Neuronal stem cell (in vitro differentiated cells): Measurements from ENCODE around the gene ATP11C.

ENCODE experiments used
- DNase-seq: peaks from one replicate; pipeline ENCODE4 v3.0.0-alpha.2; 2013; ENCODE audit warnings: low spot score
- H2AFZ ChIP-seq: one replicate; pipeline ENCODE4 v1.6.1; 2013; ENCODE audit warnings: mild to moderate bottlenecking, low read length, inconsistent platforms
- H2AK5ac ChIP-seq: 2 replicates; pipeline ENCODE4 v1.6.1; 2013; ENCODE audit warnings: low read depth, mild to moderate bottlenecking, inconsistent platforms, low read length, moderate library complexity, mixed read lengths
- H2BK120ac ChIP-seq: 2 replicates; pipeline ENCODE4 v1.6.1; 2013; ENCODE audit warnings: low read depth, mild to moderate bottlenecking, inconsistent platforms, low read length, moderate library complexity, mixed read lengths
- H2BK12ac ChIP-seq: one replicate; pipeline ENCODE4 v1.6.1; 2013; ENCODE audit warnings: low read length, inconsistent platforms
- H2BK15ac ChIP-seq: 2 replicates; pipeline ENCODE4 v1.6.1; 2013; ENCODE audit warnings: mild to moderate bottlenecking, low read length, inconsistent platforms, mixed read lengths
- H2BK5ac ChIP-seq: one replicate; pipeline ENCODE4 v1.6.1; 2013; ENCODE audit warnings: inconsistent platforms, mild to moderate bottlenecking, low read length, moderate library complexity
- H3K14ac ChIP-seq: one replicate; pipeline ENCODE4 v1.6.1; 2013; ENCODE audit warnings: low read length, inconsistent platforms
- H3K18ac ChIP-seq: 2 replicates; pipeline ENCODE4 v1.6.1; 2013; ENCODE audit warnings: low read length, inconsistent platforms
- H3K23ac ChIP-seq: 2 replicates; pipeline ENCODE4 v1.6.1; 2013; ENCODE audit warnings: low read depth, mild to moderate bottlenecking, mixed read lengths, low read length, inconsistent platforms; ENCODE audit not compliant: poor library complexity
- H3K27ac ChIP-seq: replicated peaks from 3 replicates; pipeline ENCODE4 v1.5.1; 2013; ENCODE audit warnings: low read length, inconsistent platforms
- H3K27me3 ChIP-seq, 3 experiments: 2 replicates each; pipeline ENCODE4 v1.6.1; 2013; ENCODE audit warnings: low read length in 3 of 3, mild to moderate bottlenecking in 2 of 3, inconsistent platforms in 1 of 3, low read depth in 1 of 3, mixed read lengths in 1 of 3, moderate library complexity in 1 of 3; ENCODE audit not compliant: control insufficient read depth in 3 of 3, insufficient read depth in 3 of 3
- H3K36me3 ChIP-seq, 2 donors: replicated peaks in 1 of 2; 2 replicates each; pipeline ENCODE4 v1.6.1; 2013; ENCODE audit warnings: low read length in 2 of 2; ENCODE audit not compliant: control insufficient read depth in 2 of 2, insufficient read depth in 2 of 2
- H3K4ac ChIP-seq: 2 replicates; pipeline ENCODE4 v1.6.1; 2013; ENCODE audit warnings: inconsistent platforms, mild to moderate bottlenecking, low read length, moderate library complexity
- H3K4me1 ChIP-seq, 2 donors: 1 replicate in 1 of 2; 2 replicates in 1 of 2; pipeline ENCODE4 v1.6.1; 2013; ENCODE audit warnings: low read length in 2 of 2, low read depth in 1 of 2; ENCODE audit not compliant: control insufficient read depth in 2 of 2, insufficient read depth in 1 of 2
- H3K4me2 ChIP-seq: one replicate; pipeline ENCODE4 v1.6.1; 2013; ENCODE audit warnings: mild to moderate bottlenecking, low read length, inconsistent platforms; ENCODE audit not compliant: insufficient read depth, poor library complexity, severe bottlenecking
- H3K4me3 ChIP-seq, 2 donors: 2 replicates each; pipeline ENCODE4 v1.5.1; 2013; ENCODE audit warnings: low read length in 2 of 2, mild to moderate bottlenecking in 2 of 2, inconsistent platforms in 1 of 2, moderate library complexity in 1 of 2
- H3K79me1 ChIP-seq: one replicate; pipeline ENCODE4 v1.6.1; 2013; ENCODE audit warnings: low read depth, mild to moderate bottlenecking, inconsistent platforms, low read length, moderate library complexity
- H3K9ac ChIP-seq: one replicate; pipeline ENCODE4 v1.6.1; 2013; ENCODE audit warnings: mild to moderate bottlenecking, low read depth, low read length, inconsistent platforms; ENCODE audit not compliant: poor library complexity
- H3K9me3 ChIP-seq, 2 donors: replicated peaks in 1 of 2; 2 replicates each; pipeline versions ENCODE3 to v1.6.1; 2013; ENCODE audit warnings: low read length in 2 of 2, mild to moderate bottlenecking in 2 of 2, inconsistent platforms in 1 of 2, low read depth in 1 of 2, mixed read lengths in 1 of 2, moderate library complexity in 1 of 2; ENCODE audit not compliant: control insufficient read depth in 2 of 2, insufficient read depth in 1 of 2
- H4K8ac ChIP-seq: one replicate; pipeline ENCODE4 v1.6.1; 2013; ENCODE audit warnings: low read depth, mild to moderate bottlenecking, inconsistent platforms, low read length, moderate library complexity
- H4K91ac ChIP-seq: one replicate; pipeline ENCODE4 v1.6.1; 2013; ENCODE audit warnings: low read length, low read depth, mild to moderate bottlenecking, inconsistent platforms; ENCODE audit not compliant: poor library complexity
- WGBS, 2 donors: extraction: QIAGEN DNeasy Blood & Tissue Kit; methylation state at CpG; one replicate each; pipeline ENCODE4 v1.1.7; 2013; ENCODE audit warnings: missing lambda C conversion rate in 2 of 2, mixed read lengths in 1 of 2; ENCODE audit not compliant: insufficient read length in 2 of 2, insufficient replicate concordance in 1 of 2; ENCODE audit errors: extremely low coverage in 2 of 2; 5-methylcytosine and 5-hydroxymethylcytosine counted together

The ATP11C gene

GRCh38 chrX:139905743-139906142 is 27.1 kb downstream of the ATP11C start:
- Histone ChIP-seq H2BK5ac (no peak overlapping the region), H2BK120ac (no peak overlapping the region), H4K91ac (no peak overlapping the region), H3K9ac (no peak overlapping the region), H3K23ac (no peak overlapping the region), H3K4me1 (no peaks in the 10 kb centered on the region), H2AK5ac (no peak overlapping the region), H3K4me3 (no peak overlapping the region), H3K27me3 (no peaks in the 10 kb centered on the region), H3K27ac (no peak overlapping the region), H3K9me3 (no peaks in the 10 kb centered on the region), H3K4me2 (no peak overlapping the region), H3K14ac (no peak overlapping the region), H2BK15ac (no peak overlapping the region), H3K18ac (no peak overlapping the region), H4K8ac (no peak overlapping the region), H3K4ac (no peak overlapping the region), H2BK12ac (no peak overlapping the region), H3K79me1 (no peaks in the 10 kb centered on the region), H3K36me3 (no peaks in the 10 kb centered on the region), H2AFZ (no peak overlapping the region)
- WGBS, 2 donors, result no CpG with 5 or more reads among the region's 2 CpGs
- no peak for DNase-seq

DNA sequence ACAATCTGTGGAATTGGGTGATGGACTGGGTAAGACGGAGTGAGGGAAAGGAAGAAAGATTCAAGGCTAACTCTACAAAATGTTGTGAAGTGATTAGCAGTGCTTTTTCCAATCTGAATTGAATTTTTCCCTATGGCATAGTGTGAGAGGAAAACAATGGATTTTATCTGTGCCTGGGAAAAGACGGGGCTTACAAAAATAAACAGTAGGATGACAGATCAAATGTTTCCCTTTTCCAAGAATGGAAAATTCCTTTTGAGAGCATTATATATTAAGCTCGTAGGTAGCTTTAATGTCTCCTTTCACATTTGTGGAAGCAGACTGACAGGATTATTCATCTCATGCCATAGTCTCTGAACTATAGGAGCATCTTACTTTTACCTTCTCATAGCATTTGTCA is 27.8 kb downstream of the ATP11C start:
- Histone ChIP-seq H3K4ac (no peak overlapping the region), H3K14ac (no peak overlapping the region), H3K79me1 (no peaks in the 10 kb centered on the region), H3K9ac (no peak overlapping the region), H2BK15ac (no peak overlapping the region), H3K18ac (no peak overlapping the region), H3K27ac (no peak overlapping the region), H2AFZ (no peak overlapping the region), H3K4me2 (no peak overlapping the region), H3K4me1 (no peaks in the 10 kb centered on the region), H2BK5ac (no peak overlapping the region), H2AK5ac (no peak overlapping the region), H4K8ac (no peak overlapping the region), H4K91ac (no peak overlapping the region), H3K9me3 (no peaks in the 10 kb centered on the region), H3K27me3 (no peaks in the 10 kb centered on the region), H3K36me3 (no peaks in the 10 kb centered on the region), H2BK12ac (no peak overlapping the region), H2BK120ac (no peak overlapping the region), H3K23ac (no peak overlapping the region), H3K4me3 (no peak overlapping the region)
- no peak for DNase-seq
- no CpG with 5 or more reads among the region's 3 CpGs for WGBS, 2 donors

DNA sequence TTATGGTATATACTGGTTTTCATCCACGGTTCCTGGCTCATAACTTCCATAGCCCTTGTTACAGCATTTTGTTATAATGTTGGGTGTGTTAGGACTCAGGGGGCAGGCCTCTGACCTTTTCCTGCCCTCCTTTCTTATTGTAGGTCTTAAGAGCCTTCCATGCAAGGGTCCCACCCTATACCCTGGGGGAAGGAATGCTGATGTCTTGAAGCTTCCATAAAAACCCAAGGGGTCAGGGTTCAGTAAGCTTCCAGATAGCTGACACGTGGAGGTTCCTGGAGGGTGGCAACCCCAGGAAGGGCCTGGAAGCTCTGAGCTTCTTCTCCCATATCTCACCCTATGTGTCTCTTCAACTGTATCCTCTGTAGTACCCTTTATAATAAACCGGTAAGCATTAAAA is 29.6 kb downstream of the ATP11C start:
- H3K79me1 ChIP-seq, result no peaks in the 10 kb centered on the region
- H2BK12ac ChIP-seq, result no peak overlapping the region
- H3K4me2 ChIP-seq, result no peak overlapping the region
- no peak for DNase-seq
- H3K9me3 ChIP-seq, result no peaks in the 10 kb centered on the region
- H3K9ac ChIP-seq, result no peak overlapping the region
- no peaks in the 10 kb centered on the region for H3K4me1 ChIP-seq
- no peak overlapping the region for H3K23ac ChIP-seq
- no peak overlapping the region for H2BK120ac ChIP-seq
- H3K36me3 ChIP-seq, result no peaks in the 10 kb centered on the region
- no peak overlapping the region for H3K4me3 ChIP-seq
- H2AK5ac ChIP-seq, result no peak overlapping the region
- H3K18ac ChIP-seq, result no peak overlapping the region
- H4K91ac ChIP-seq, result no peak overlapping the region
- no peak overlapping the region for H2BK5ac ChIP-seq
- H3K14ac ChIP-seq, result no peak overlapping the region
- H2AFZ ChIP-seq, result no peak overlapping the region
- no peak overlapping the region for H3K4ac ChIP-seq
- no peaks in the 10 kb centered on the region for H3K27me3 ChIP-seq
- no peak overlapping the region for H3K27ac ChIP-seq
- H4K8ac ChIP-seq, result no peak overlapping the region
- no peak overlapping the region for H2BK15ac ChIP-seq
- no CpG with 5 or more reads among the region's 3 CpGs for WGBS, 2 donors

DNA sequence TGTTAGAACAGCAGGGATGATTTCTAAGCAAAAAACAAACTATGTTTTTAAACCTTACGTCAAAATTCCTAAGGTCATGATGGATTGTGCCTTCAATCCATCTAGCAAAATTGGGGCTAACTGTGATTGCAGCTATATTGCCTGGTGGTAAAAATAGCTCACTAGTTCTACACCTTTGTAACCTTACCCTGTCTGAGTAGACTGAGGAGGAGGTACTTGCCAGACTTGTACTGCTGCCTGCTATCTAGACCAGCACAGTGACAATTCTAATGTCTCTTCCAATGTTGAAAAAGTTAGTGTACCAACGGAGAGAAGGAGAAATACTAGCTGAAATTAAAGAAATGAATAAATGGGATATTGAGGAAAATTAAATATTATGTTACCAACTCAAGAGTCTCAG is 30.3 kb downstream of the ATP11C start:
- Histone ChIP-seq H3K9me3 (no peaks in the 10 kb centered on the region), H4K91ac (no peak overlapping the region), H3K36me3 (no peaks in the 10 kb centered on the region), H3K27ac (no peak overlapping the region), H4K8ac (no peak overlapping the region), H2BK5ac (no peak overlapping the region), H3K4ac (no peak overlapping the region), H3K79me1 (no peaks in the 10 kb centered on the region), H2BK15ac (no peak overlapping the region), H3K4me1 (no peaks in the 10 kb centered on the region), H3K14ac (no peak overlapping the region), H3K4me2 (no peak overlapping the region), H2AFZ (no peak overlapping the region), H3K18ac (no peak overlapping the region), H3K23ac (no peak overlapping the region), H3K27me3 (no peaks in the 10 kb centered on the region), H2AK5ac (no peak overlapping the region), H2BK12ac (no peak overlapping the region), H3K4me3 (no peak overlapping the region), H2BK120ac (no peak overlapping the region), H3K9ac (no peak overlapping the region)
- DNase-seq, result no peak
- WGBS, 2 donors, result no CpG with 5 or more reads among the region's 2 CpGs
